GM19468 (cell line): ENCODE results near the gene PTBP2.

ENCODE experiments used
- ATAC-seq: cut with Tn5 transposase; IDR thresholded peaks from one replicate; pipeline ENCODE4 v1.9.1; 2021; ENCODE audit warnings: mild to moderate bottlenecking, moderate library complexity, moderate number of reproducible peaks; ENCODE audit not compliant: unreplicated experiment; ENCODE audit errors: extremely low read depth

The PTBP2 gene, protein sequence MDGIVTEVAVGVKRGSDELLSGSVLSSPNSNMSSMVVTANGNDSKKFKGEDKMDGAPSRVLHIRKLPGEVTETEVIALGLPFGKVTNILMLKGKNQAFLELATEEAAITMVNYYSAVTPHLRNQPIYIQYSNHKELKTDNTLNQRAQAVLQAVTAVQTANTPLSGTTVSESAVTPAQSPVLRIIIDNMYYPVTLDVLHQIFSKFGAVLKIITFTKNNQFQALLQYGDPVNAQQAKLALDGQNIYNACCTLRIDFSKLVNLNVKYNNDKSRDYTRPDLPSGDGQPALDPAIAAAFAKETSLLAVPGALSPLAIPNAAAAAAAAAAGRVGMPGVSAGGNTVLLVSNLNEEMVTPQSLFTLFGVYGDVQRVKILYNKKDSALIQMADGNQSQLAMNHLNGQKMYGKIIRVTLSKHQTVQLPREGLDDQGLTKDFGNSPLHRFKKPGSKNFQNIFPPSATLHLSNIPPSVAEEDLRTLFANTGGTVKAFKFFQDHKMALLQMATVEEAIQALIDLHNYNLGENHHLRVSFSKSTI

DNA sequence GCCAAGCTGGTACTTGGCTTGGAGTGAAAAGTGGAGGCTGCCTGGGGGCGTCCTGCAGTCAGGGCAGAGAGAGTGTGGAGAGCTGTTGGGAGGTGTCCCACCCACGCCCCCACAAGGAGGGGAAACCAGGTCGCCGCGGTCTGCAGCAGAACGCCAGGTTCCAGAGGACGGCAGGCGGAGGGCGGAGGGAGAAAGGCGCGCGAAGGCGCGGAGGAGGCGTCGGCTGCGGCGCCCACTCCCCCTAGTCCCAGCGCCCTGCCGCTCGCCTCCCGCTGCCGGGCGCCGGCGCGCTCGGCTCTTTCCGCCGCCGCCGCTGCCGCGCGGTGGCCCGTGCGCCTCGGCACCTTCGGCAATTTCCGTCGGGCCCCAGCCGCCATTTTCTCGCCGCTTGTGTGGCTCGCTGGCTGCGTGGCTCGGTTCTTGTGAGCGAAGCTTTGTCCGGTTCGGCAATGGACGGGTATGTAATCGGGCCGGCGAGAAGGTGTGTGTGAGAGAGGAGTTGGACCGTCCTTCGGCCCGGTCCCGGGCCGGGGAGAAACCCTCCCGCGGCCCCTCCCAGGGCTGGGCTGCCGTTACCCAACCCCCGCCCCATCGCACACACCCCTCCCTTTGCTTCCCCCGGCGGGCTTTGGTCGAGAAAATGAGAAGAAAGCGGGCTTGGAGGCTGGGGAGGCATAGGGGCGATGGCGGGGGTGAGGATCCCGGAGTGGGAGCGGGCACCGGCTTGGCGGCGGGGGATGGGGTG is at the start of gene PTBP2:
Gene PTBP2, plus strand, starts transcription at position 369 of the 745 bp plus-strand sequence. Its CDS starts 81 bp downstream, at position 450.
- peak; percentile 95 for ATAC-seq

- ATAC-seq = no peak
Measured at GRCh38 chr1:96674915-96675314, 46.7 kb upstream of the PTBP2 start.

DNA sequence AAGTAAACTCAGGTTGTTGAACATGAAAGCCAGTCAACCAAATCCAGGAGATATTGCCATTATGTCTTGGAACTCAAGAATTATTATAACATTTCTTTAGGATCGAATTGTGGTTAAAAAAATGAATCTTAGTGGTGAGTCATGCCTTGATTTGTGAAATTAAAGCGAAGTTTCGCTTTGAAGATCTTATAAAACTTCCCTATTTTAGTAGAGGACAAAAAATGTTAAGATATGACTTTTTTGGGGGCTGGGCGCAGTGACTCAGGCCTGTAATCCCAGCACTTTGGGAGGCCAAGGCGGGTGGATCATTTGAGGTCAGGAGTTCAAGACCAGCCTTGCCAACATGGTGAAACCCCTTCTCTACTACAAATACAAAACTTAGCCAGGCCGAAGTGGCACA is 39.5 kb upstream of the PTBP2 start:
- no peak for ATAC-seq

- no peak for ATAC-seq
Measured at GRCh38 chr1:96683931-96684330, 37.7 kb upstream of the PTBP2 start.

- ATAC-seq = no peak
Measured at GRCh38 chr1:96684744-96685143, 36.8 kb upstream of the PTBP2 start.

DNA sequence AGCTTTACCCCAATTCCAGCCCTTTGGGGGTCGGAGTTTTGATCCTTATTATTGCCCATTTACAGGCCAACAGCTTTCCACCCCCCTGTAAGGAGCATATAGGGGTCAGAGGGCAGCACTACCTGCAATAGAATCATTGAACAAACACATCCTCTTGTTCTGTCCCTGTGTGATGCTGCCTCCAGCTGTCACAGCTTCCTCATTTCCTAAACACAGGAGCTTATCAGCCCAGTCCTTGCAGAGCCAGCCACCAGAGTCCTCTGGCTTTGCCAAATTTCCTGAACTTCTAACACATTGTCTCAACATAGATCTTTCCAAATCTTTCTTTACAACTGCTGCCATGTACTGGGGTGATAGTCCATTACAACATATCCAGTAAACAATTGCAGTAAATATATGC is 32.8 kb upstream of the PTBP2 start:
- no peak for ATAC-seq

GRCh38 chr1:96695954-96696353 is 25.6 kb upstream of the PTBP2 start:
- ATAC-seq = no peak

- ATAC-seq = no peak
Measured at GRCh38 chr1:96698342-96698983, 23.1 kb upstream of the PTBP2 start.

DNA sequence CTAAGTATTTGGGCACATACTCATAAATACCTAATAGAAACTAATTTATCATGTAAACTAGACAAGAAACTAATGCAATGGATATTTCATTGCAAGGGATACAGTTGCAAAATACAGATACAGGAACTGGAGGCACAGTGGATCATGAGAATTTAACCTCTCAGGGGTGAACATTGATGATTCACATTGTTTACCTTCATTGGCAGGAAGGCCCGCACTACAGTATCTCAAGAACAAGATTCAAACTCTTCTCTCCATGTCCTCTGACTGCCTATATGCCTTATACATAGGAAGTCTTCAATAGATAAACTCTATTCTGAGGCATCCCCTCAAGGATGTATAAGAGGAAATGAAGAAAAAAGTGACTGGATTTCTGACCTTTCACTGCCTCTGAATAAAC is 18.4 kb upstream of the PTBP2 start:
- ATAC-seq = no peak

GRCh38 chr1:96707023-96707422 is 14.6 kb upstream of the PTBP2 start:
- no peak for ATAC-seq

- no peak for ATAC-seq
Measured at GRCh38 chr1:96708482-96708881, 13.1 kb upstream of the PTBP2 start.

DNA sequence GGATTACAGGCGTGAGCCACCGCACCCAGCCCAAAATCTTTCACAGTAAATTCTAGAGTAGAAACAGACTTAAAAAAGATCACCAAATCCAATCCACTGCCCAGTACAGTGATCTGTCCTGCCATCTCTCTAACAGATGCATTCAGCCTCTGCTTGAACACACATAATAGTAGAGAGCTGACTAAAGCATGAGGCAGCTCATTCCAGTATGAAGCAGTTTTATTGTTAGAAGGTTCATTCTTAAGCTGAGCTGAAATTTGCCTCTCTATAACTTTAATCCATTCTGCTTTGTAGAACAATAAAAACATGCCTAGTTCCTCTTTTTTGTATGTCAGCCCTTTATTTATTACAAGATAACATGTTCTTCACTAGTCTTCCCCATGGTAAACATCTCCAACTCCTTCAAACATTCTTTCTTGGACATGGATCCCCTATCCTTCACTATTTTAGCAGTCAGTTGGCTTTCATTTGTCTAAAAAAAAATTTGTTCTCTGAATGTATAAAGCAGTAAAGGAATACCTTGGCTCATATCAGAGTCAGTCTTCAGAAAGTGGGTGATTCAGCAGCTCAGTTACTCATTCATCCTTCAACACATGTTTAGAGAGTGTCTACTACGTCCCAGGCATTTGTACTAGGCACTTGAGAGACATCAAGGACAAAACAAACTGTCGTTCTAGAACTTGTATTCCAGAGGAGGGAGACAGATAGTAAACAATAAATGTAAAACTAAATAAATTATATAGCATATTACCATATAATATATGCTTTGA is 10.7 kb upstream of the PTBP2 start:
- no peak for ATAC-seq

GRCh38 chr1:96713649-96714048 is 7.9 kb upstream of the PTBP2 start:
- no peak for ATAC-seq

- no peak for ATAC-seq
Measured at GRCh38 chr1:96714881-96715280, 6.7 kb upstream of the PTBP2 start.

GRCh38 chr1:96715482-96715881 is 6.1 kb upstream of the PTBP2 start:
- no peak for ATAC-seq

- no peak for ATAC-seq
Measured at GRCh38 chr1:96721053-96721415, 550 bp upstream of the PTBP2 start.

GRCh38 chr1:96722161-96722922 is 758 bp downstream of the PTBP2 start:
- no peak for ATAC-seq

DNA sequence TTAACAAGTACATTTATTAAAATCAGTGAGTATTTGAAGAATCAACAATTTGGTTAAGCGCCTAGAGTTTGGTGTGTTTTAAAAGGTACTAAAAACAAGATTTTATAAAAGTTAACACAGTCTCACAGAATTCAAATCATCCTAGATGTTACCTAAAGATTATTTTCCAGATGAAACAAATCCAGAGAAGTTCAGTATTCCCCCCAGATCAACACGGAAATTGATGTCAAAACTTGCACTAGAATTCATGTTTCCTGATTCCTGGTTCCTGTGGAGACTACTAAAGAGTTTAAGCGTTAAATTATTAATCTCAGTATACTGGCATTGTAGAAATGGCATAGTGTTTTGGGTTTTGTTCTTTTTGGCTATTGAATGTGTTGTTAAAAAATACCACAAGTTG is 1.4 kb downstream of the PTBP2 start:
- no peak for ATAC-seq

DNA sequence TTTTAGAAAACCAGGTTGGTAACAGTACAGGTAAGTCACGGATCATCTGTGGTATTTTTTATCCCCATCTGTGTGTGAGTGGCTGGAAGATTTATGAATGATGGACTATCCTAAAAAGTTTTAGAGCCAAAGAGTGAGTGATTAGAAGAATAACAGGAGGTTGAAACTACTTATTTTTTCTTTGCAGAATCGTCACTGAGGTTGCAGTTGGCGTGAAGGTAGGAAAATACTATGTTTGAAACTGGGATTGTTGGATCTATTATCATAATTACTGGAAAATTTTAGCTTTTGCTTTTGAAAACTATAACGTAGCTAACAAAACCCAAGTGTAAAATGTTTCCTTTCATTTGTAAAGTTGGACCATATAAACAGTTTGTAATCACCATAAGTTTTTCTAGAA is 1.8 kb downstream of the PTBP2 start:
- no peak for ATAC-seq
